Endodermal cell (in vitro differentiated cells): ENCODE data around the gene DSCAML1. TPM values are rescaled to one million over a fixed set of nuclear protein-coding genes. Genes with fewer than 3 reads are reported as not detected.
A peak's percentile ranks its signal among the peaks of the same experiment; 100 is the strongest.

ENCODE experiments used
- DNase-seq: peaks from one replicate; pipeline ENCODE4 v3.0.0-alpha.2; 2017
- H3K27ac ChIP-seq: 2 replicates; pipeline ENCODE4 v1.5.1; 2013; ENCODE audit warnings: mild to moderate bottlenecking, low read depth, low read length, moderate library complexity
- H3K27me3 ChIP-seq: 2 replicates; pipeline ENCODE4 v1.6.1; 2013; ENCODE audit warnings: mild to moderate bottlenecking, low read length, moderate library complexity; ENCODE audit not compliant: insufficient read depth, control insufficient read depth, poor library complexity, severe bottlenecking
- H3K36me3 ChIP-seq: 2 replicates; pipeline ENCODE4 v1.7.0; 2013; ENCODE audit warnings: mild to moderate bottlenecking, low read length, moderate library complexity; ENCODE audit not compliant: control insufficient read depth, insufficient read depth
- H3K4me1 ChIP-seq: one replicate; pipeline ENCODE4 v1.7.0; 2013; ENCODE audit warnings: low read length; ENCODE audit not compliant: control insufficient read depth, insufficient read depth
- H3K4me3 ChIP-seq: 2 replicates; pipeline ENCODE4 v1.5.1; 2013; ENCODE audit warnings: mild to moderate bottlenecking, low read length, moderate library complexity
- H3K9ac ChIP-seq: 2 replicates; pipeline ENCODE4 v1.6.1; 2013; ENCODE audit warnings: mild to moderate bottlenecking, low read length, moderate library complexity; ENCODE audit not compliant: poor library complexity, severe bottlenecking; ENCODE audit errors: extremely low read depth
- H3K9me3 ChIP-seq: 2 replicates; pipeline ENCODE4 v1.6.1; 2013; ENCODE audit warnings: mild to moderate bottlenecking, low read length, moderate library complexity; ENCODE audit not compliant: control insufficient read depth
- H3K27ac Mint-ChIP-seq: 2 replicates; pipeline ENCODE4 v1.8.0; 2020; ENCODE audit warnings: mixed read lengths
- H3K27me3 Mint-ChIP-seq: 2 replicates; pipeline ENCODE4 v1.8.0; 2021; ENCODE audit warnings: mild to moderate bottlenecking, mixed read lengths; ENCODE audit not compliant: insufficient read depth
- H3K36me3 Mint-ChIP-seq: 2 replicates; pipeline ENCODE4 v1.8.0; 2020; ENCODE audit warnings: low read depth, mixed read lengths
- H3K4me1 Mint-ChIP-seq: 2 replicates; pipeline ENCODE4 v1.8.0; 2020; ENCODE audit warnings: mixed read lengths
- H3K4me3 Mint-ChIP-seq: 2 replicates; pipeline ENCODE4 v1.8.0; 2020; ENCODE audit warnings: mild to moderate bottlenecking, moderate library complexity, mixed read lengths
- H3K9me3 Mint-ChIP-seq: 2 replicates; pipeline ENCODE4 v1.8.0; 2020; ENCODE audit warnings: mild to moderate bottlenecking, mixed read lengths
- CTCF ChIP-seq: fragments of 200-600 bp; sonication (generic); conservative IDR thresholded peaks from 2 replicates; pipeline ENCODE4 v1.5.0; 2021; ENCODE audit warnings: antibody characterized with exemption, mild to moderate bottlenecking
- WGBS, 2 experiments: methylation state at CpG; one replicate each; pipeline versions ENCODE4 v1.1.5 to v1.1.7; 2013; ENCODE audit warnings: missing lambda C conversion rate in 2 of 2, mixed read lengths in 1 of 2; ENCODE audit not compliant: insufficient coverage in 1 of 2, insufficient read length in 1 of 2; 5-methylcytosine and 5-hydroxymethylcytosine counted together
- total RNA-seq, 2 donors: library from RNA; stranded (reverse); fragmentation: NEBNext Ultra II Directional in 1 of 2; extraction: Animal tissue kit (Norgen Biotek cat#: 25700) in 1 of 2; gene quantifications; 2 replicates in 1 of 2; 3 replicates in 1 of 2; pipeline ENCODE4 v1.2.1, GENCODE V29; 2021

The DSCAML1 gene
- total RNA-seq, 2 donors from 2014 or later, result 5.6 to 10.9 TPM

GRCh38 chr11:117679461-117679860, 117.6 kb downstream of the DSCAML1 start:
- H3K4me3 ChIP-seq, result no peak overlapping the region
- peak overlapping the region; percentile 72 for H3K27ac Mint-ChIP-seq
- no peak overlapping the region for H3K9ac ChIP-seq
- no peak for TF ChIP-seq CTCF
- H3K9me3 ChIP-seq, result no peaks in the 10 kb centered on the region
- DNase-seq, result no peak
- H3K4me1 Mint-ChIP-seq, result peaks cover 55% of the 10 kb centered on the region
- H3K9me3 Mint-ChIP-seq, result no peaks in the 10 kb centered on the region
- WGBS, 2 experiments, result 38 to 59% methylated on average over 2 to 3 of the region's 3 CpGs
- peaks cover 27% of the 10 kb centered on the region for H3K4me1 ChIP-seq
- H3K4me3 Mint-ChIP-seq, result no peak overlapping the region
- no peaks in the 10 kb centered on the region for H3K36me3 ChIP-seq
- H3K36me3 Mint-ChIP-seq, result no peaks in the 10 kb centered on the region
- peaks cover 6% of the 10 kb centered on the region for H3K27me3 ChIP-seq
- no peak overlapping the region for H3K27ac ChIP-seq
- peaks cover 13% of the 10 kb centered on the region for H3K27me3 Mint-ChIP-seq

GRCh38 chr11:117678658-117679406, 118.2 kb downstream of the DSCAML1 start:
- TF ChIP-seq CTCF, result no peak
- H3K27ac ChIP-seq, result peak overlapping the region; percentile 2
- no peaks in the 10 kb centered on the region for H3K36me3 ChIP-seq
- peaks cover 27% of the 10 kb centered on the region for H3K4me1 ChIP-seq
- 90 to 91% methylated on average over 18 of the region's 18 CpGs for WGBS, 2 experiments
- H3K36me3 Mint-ChIP-seq, result no peaks in the 10 kb centered on the region
- peaks cover 17% of the 10 kb centered on the region for H3K27me3 Mint-ChIP-seq
- H3K9ac ChIP-seq, result no peak overlapping the region
- H3K4me1 Mint-ChIP-seq, result peaks cover 55% of the 10 kb centered on the region
- H3K4me3 ChIP-seq, result no peak overlapping the region
- DNase-seq, result no peak
- peaks cover 12% of the 10 kb centered on the region for H3K27me3 ChIP-seq
- H3K9me3 Mint-ChIP-seq, result no peaks in the 10 kb centered on the region
- H3K4me3 Mint-ChIP-seq, result no peak overlapping the region
- no peaks in the 10 kb centered on the region for H3K9me3 ChIP-seq
- H3K27ac Mint-ChIP-seq, result peak overlapping the region; percentile 72

- Histone ChIP-seq H3K4me3 (no peak overlapping the region), H3K36me3 (no peaks in the 10 kb centered on the region), H3K4me1 (peaks cover 27% of the 10 kb centered on the region), H3K9ac (no peak overlapping the region), H3K27ac (no peak overlapping the region), H3K27me3 (peaks cover 22% of the 10 kb centered on the region), H3K9me3 (no peaks in the 10 kb centered on the region)
- 92 to 96% methylated on average over 9 to 11 of the region's 12 CpGs for WGBS, 2 experiments
- H3K27ac Mint-ChIP-seq, result no peak overlapping the region
- peaks cover 26% of the 10 kb centered on the region for H3K27me3 Mint-ChIP-seq
- TF ChIP-seq CTCF, result no peak
- H3K36me3 Mint-ChIP-seq, result no peaks in the 10 kb centered on the region
- peaks cover 55% of the 10 kb centered on the region for H3K4me1 Mint-ChIP-seq
- H3K4me3 Mint-ChIP-seq, result no peak overlapping the region
- no peaks in the 10 kb centered on the region for H3K9me3 Mint-ChIP-seq
- no peak for DNase-seq
Measured at GRCh38 chr11:117677729-117678310, 119.2 kb downstream of the DSCAML1 start.
